GM12874 (cell line): ENCODE measurements around the gene LAMTOR5.

Experiments
- TF ChIP-seq, protein P1 (sequence below): IDR thresholded peaks from 2 replicates; pipeline ENCODE4 v1.5.1; 2011; ENCODE audit warnings: low read depth, mild to moderate bottlenecking, control low read depth, low read length, moderate library complexity; ENCODE audit not compliant: insufficient read depth

The LAMTOR5 gene

DNA sequence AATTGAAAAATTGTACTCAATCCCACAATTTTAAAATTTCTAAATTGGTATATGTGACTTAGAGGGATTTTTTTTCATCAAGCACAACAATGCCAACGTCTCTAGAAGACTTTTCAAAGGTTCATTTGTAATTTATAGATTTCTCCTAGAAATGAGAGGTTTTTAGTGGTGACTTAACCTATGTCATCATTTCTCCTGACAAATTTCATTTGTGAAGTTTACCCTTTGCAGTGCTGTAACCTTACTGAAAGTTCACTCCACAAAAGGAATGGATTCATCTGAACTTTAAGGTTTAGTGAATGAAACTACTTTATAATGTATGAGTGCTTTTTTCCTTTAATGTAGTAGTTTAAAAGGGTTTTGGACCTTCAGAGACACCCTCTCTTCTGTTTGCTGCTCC lies 52.2 kb downstream of the LAMTOR5 start:
- TF ChIP-seq, protein P1, sequence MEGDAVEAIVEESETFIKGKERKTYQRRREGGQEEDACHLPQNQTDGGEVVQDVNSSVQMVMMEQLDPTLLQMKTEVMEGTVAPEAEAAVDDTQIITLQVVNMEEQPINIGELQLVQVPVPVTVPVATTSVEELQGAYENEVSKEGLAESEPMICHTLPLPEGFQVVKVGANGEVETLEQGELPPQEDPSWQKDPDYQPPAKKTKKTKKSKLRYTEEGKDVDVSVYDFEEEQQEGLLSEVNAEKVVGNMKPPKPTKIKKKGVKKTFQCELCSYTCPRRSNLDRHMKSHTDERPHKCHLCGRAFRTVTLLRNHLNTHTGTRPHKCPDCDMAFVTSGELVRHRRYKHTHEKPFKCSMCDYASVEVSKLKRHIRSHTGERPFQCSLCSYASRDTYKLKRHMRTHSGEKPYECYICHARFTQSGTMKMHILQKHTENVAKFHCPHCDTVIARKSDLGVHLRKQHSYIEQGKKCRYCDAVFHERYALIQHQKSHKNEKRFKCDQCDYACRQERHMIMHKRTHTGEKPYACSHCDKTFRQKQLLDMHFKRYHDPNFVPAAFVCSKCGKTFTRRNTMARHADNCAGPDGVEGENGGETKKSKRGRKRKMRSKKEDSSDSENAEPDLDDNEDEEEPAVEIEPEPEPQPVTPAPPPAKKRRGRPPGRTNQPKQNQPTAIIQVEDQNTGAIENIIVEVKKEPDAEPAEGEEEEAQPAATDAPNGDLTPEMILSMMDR: no peak
